CD4-positive, alpha-beta T cell treated with Interleukin-10 for 1 hour (primary cell): ENCODE results near the gene ADORA2A.
A peak's percentile ranks its signal among the peaks of the same experiment; 100 is the strongest.

Experiments used
- DNase-seq: peaks from one replicate; pipeline ENCODE4 v3.0.0-alpha.2; 2020

ADORA2A gene

DNA sequence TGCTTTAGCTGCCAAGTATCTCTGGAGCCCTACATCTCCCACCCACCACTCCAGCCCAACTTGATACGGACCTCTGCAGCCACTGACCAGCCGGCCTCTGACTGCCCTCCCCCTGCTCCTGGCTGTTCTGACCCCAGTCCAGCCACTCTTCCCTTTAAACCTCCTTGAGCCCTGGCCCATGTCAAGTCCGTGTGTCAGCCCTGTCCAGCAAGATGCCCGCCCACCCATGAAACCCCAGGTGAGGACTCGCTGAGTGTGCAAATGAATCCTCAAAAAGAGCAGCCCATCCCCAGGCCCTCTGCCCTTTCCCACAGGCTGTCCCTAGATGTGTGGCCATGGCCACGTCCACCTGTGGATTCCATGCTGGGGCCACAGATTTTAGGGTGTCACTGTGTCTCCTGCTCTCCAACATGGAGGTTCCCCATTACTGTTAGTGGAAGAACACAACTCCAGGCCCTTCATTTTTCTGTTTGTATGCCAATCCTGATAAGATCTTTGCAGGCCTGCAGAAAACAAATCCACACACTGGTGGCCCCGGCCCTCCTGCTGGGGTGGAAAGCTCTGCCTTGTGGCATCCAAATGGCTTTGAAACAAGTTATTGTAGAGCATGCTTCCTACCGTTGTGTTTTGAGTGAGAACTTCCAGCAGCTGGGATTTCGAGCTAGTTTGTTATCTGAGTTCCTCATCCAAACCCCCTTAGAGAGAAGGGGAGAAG lies 22.7 kb upstream of the ADORA2A start:
- no peak for DNase-seq

DNA sequence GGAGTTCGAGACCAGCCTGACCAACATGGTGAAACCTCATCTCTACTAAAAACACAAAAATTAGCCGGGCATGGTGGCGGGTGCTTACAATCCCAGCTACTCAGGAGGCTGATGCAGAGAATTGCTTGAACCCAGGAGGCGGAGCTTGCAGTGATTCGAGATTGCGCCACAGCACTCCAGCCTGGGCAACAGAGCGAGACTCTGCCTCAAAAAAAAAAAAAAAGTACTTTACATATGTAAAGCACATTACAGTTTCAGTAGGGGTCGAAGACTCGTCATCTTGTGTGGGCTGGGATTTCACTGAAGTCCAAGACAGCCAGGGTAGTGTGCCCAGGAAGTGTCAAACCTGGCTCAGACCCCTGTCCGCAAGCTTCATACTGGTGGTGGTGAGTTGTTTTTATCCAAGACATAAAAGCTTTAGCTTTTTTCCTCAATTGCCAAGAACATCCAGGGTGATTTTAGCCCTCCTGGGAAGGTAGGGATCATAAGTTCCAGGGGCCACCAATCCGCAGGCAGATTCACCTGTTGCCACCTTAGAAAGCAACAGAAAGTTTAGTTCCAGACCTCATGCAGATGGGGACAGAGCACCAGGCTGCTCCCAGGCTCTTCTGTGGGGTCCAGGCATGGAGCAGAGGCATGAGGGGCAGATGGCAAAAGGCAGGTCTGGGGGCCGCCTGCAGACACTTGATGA lies 21.6 kb upstream of the ADORA2A start:
- no peak for DNase-seq

DNA sequence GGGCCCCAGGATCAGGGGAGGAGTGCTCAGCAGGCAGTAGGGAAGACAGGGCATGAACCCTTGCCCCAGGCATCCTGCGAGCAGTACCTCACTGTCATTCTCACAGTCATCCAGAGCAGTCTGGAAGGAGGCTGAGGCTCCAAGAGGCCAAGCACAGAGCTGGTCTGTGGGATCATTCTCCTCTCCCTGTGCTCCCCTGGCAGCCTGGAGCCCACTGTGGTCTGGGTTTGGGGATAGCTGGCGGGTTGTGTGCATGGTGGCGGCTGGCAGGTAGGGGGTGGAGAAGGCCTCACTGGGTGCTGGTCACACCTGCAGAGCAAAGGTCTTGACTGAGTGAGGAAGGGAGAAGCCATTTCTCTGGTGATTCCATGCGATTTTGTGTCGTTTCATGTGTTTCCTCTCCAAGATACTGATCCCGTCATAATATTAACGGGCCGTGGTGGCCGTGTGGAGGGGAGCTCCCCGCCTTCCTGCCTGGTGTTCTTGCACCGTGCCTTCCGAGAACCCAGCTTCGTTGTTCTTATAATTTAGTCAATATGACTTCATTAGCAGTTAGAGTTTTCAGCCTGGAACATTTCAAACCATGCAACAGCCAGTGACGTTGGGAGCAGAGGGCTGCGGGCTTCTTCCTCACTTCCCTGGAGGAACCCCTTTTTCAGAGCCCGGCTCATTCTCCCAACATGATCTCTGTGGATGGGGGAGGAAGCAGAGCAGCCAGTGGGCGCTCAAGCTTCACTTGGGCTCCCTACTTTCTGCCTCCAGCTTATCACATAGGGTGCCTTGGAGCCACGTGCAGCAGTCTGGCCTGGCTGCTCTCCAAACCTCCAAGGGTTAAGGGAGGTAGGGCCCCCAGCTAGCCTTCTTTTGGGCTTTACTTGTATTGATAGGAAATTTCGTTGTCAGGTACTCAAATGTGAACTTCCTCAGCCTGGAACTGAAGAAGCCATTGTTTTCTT lies 20.8 kb upstream of the ADORA2A start:
- DNase-seq = no peak

DNA sequence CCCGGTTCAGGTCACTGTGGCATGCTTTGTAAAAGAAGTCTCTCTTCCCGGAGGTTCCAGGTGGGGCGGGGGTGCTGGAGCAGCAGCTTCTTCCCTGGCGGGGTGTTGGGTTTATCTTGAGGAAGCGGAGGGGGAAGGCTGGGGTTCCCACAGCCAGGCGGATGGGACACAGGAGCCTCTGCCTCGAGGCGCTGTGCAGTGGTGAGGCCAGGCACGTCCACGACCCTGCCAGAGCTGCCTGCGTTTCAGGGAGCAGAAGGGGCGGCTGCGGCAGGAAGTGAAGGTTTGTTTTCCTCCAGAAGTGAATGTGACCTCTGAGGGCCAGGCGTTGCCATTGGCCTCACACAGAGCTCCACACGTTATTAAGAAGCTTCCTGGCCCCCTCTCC lies 20.1 kb upstream of the ADORA2A start:
- DNase-seq = no peak

DNA sequence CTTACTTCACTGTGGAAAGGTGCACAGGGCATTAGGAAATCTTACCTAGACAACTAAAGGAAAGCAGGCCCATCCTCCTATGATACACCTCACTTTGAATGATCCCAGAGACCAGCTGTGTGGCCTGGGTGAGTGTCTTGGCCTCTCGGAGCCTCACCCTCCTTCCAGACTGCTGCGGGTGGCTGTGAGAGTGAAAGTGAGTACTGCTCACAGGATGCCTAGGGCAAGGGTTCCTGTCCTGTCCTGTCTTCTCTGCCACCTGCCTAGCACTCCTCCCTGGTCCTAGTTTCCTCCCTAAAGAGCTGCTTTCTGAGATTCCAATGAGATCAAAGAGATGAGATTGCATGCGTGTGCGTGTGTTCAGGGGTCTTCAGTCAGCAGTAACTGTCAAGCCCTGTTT lies 19.5 kb upstream of the ADORA2A start:
- no peak for DNase-seq

DNA sequence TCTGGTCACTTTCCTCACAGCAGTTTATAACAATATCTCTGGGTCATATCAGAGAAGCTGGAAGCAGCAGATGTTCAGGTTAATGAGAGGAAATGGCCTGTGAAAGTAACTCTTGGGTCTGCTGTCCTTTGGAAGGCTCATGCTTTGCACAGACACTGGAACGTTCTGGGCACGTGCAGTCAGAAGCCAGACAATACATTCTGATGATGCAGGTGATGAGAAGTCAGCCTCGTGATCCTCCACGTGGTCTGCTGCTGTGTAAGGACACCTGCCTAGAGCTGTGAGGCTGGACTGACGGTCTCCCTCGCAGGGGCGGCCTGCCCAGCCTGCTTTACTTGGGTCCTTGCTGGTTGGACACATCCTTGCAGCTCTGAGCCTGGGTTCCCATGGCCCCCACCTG lies 18.8 kb upstream of the ADORA2A start:
- DNase-seq = no peak

DNA sequence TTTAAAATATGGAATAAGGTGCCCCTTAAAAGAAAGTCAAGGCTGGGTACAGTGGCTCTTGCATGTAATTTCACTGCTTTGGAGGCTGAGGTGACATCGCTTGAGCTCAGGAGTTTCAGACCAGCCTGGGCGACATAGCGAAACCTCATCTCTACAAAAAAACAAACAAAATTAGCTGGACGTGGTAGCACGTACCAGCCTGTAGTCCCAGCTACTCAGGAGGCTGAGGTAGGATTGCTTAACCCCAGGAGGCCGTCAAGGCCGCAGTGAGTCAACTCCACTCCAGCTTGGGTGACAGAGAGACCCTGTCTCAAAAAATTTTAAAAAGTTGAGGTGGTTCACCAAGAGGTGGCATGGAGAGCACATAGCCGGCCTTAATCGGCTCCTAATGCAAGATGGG lies 17.7 kb upstream of the ADORA2A start:
- no peak for DNase-seq

DNA sequence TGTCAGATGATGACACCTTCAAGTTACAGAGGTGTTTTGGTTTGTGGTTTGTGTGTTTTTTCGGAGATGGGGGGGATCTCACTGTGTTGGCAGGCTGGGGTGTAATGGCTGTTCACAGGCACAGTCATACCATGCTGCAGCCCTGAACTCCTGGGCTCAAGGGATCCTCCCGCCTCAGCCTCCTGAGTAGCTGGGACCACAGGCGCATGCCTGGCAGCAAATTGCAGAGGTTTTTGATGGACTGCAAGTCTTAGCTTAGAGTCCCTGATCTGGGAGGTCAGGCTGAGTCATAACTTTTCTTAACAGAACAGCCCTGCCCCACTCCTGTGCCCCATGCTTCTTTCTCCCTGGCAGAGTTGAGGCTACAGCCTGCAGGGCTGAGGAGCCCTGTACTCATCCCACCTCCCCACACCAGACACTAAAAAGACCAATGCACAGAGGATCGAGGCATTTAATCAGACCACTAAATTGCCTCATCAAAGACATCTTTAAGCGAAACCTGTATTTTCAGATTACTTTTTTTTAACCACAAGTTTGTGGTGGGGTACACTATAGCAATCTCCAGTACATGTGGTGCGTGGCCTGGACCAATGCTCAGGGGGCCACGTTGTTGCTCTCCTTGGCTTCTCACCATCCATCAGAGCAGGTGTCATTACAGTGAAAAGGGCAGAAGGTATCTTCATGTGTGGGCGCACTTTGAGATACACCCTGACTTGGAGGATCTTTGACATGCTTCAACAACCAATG lies 17.1 kb upstream of the ADORA2A start:
- peak; percentile 32 for DNase-seq

DNA sequence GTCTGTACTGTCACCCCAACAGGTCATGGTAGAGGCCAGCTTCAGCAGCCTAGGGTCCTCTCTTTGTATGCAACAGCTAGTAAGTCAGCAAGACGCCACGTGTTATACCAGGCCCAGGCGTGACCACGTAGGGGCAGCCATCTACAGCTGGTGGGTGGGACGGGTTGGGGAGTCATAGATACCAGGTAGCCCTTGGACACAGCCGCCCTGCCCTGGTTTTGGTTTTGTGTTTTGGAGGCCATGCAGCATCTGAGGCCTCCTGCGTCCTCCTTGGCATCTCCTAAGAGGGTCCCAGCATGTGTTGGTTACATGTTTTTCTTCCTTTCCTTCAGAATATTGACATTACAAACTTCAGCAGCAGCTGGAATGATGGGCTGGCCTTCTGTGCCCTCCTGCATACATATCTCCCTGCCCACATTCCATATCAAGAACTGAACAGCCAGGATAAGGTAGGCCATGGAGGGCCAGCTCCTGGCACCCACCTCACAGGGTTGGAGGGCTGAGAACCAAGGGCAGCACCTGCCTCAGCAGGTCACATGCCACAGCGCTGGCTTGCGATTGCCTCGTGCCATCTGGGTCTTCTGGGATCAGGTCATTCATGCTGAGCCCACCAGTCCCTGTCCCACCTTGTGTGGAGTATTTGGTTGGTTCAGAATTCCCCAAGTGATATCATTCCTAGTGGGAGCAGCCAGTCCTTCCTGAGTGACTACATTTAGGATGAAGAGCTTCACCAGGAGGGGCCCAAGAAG lies 16.0 kb upstream of the ADORA2A start:
- DNase-seq = no peak

DNA sequence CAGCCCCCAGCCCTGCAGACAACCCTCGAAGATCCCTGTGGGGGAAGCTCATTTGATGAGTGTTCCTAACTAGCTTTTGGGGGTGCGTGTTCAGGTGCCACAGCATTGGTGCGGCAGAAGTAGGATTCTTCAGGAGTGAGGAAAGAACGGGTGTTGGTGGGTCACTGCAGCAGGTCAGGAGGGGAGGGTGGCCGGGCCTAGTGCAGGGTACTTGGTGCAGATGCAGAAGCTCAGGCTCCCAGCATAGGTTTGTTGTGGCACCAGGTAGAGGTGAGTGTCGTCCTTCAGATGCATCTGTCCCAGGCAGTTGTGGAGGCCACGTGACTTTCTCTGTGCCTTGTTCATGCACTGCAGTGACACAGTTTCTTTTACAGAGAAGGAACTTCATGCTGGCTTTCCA lies 15.1 kb upstream of the ADORA2A start:
- DNase-seq = no peak

DNA sequence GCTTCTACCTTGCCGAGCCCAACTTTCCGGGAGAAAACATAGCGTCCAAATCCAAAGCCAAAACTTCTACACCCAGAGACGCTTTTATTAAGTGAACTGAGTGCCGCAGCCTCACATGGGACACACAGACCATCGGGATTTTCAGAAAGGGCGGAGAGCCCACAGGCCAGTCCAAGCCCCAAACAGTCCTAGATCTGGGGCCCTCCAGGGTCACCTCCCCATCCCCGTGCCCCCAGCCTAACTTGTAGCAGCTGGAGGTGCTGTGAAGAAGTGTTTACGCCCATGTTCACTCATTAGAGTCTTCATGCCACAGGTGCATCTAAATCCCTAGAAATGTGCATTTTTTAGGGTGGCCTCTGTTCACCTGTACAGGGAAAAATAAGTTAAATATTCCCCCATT lies 14.1 kb upstream of the ADORA2A start:
- no peak for DNase-seq

DNA sequence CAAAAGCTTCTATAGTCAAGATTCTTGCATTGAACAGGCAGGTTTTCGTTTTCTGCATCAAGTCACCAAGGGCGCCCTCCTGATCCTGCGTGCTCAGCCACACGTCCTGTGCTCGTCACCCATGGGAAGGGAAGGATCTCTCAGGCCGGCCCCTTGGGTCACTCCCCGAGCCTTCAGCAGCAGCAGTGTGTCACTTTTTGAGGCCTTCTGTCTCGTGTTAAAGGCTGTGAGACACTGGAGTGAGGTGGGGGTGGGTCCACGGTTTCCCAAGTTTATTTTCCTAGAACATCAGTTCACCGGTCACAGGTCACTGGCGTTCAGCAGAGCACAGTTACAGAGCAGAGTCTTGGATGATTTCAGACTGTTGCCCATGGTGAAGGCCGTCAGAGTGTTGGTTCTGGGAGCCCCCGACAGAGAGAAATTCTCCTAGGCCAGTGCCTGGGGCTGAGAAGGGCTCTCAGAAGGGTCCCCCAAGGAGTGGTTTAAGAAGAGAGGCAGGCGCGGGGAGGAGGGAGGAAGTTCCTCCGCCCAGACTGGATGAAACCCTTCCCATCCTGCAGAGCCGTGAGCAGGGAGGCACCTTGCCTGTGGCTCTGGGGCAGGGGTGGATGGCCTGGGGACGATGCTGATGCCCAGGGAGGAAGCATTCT lies 13.5 kb upstream of the ADORA2A start:
- DNase-seq = no peak

DNA sequence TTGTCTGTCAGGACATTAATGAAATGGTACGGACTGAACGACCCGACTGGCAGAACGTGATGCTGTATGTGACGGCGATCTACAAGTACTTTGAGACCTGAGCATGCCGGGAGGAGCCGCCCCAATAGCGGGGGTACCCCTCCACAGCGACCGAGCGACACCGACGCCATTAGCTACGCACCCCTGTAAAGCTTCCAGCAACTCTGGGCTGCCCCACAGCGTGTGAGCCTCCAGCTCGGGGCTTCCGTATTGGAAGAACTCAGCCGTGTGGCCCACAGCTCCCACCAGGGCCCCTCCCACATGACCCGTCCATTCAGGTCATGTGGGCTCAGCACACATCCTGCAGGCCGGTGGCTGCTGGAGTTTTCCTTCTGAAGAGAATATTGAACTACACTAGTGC lies 12.9 kb upstream of the ADORA2A start:
- no peak for DNase-seq

DNA sequence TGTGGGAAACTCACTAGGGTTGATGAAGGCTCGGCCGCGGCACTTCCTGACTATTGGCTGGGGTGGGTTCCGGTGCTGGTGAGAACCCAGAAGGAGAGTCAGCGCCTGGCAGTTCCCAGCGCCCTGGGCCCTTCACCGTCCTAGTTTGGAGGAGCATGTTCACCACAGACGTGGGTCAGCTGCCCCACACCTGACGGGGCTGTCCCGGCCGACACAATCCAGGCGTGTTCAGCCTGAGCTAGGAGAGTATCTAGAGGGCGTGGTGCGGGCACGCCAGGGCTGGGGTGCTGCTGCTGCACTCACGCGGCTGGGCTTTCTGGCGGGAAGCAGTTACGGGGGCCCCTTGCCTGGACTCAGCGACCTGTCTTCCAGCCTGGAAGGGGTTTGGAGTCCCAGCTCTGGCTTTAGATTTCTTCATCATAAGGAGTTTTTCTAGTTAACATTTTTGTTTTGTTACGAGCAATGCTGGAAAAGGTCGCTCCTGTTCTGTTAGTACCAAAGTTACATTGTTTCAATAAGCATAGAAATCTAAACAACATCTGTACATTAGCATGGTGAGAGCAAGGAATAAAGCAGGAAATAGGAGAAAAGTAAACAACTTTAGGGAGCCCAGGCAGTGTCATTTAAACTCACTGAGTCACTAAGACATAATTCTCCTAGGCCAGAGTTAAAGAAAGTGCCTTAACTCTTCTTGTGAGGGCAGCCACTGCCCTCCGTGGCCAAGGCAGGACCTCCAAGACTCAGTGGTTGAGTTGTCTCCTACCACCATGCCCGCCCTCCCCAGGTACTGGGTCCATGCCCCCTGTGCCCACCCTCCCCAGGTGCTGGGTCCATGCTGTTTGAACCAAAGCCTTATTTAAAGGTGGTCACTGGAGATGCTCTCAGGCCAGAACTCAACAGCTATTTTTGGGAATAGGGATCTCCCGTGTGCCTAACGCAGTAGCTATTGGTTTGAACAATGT lies 12.1 kb upstream of the ADORA2A start:
- DNase-seq = no peak

DNA sequence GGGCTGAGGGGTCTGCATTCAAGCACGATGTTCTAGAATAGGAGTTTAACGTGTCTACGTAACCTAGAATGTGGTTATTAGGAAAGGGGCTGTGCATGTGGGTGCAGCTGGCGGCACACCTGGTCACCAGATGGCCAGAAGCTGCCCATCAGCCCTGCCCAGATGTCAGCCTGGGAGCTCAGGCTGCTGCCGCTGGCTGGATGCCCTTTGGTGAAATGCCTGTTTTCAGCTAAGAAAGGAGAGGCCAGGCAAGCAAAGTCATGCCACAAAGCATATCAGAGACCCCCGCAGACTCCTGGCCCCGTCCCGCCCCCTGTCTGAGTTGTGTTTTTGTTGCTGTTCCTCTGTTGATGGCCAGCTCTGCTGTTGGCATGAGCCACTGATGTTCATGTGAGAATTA lies 11.3 kb upstream of the ADORA2A start:
- DNase-seq = no peak

DNA sequence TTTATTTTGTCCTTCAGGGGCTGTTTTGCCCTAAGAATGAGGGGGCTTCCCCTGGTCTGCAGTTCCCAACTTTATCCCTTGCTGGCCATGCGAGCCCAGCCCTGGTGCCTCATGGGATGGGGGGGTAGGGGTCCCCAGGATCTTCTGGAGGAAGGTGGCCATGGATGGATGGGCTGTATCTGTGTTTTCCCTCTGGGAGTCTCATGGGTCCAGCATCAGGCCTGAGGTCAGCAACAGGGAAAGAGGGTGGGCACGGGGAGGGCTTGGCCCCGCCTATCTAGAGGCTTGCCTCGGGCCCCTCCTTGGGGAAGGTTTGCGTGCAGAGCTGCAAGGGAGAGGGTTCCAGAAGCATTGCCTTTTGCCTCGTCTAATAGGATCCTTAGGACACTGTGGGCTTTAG lies 10.8 kb upstream of the ADORA2A start:
- no peak for DNase-seq

DNA sequence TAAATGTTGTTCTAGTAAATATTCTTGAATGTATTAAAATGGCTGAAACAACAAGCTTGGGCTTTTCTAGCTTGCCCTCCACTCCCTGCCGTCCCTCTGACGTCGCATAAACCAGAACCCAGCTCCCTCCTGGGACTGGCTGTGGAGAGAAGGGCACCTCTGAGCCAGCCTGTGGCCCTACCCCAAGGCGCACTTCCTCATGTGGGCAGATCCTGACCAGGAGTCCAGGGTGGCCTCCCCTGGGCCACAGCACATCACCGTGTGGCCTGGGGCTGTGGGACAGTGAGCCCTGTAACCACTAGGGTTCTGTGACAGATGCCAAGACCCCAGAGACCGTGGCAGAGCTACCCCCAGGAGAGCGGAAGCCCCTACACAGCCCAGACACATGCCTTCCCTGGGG lies 10.2 kb upstream of the ADORA2A start:
- no peak for DNase-seq

DNA sequence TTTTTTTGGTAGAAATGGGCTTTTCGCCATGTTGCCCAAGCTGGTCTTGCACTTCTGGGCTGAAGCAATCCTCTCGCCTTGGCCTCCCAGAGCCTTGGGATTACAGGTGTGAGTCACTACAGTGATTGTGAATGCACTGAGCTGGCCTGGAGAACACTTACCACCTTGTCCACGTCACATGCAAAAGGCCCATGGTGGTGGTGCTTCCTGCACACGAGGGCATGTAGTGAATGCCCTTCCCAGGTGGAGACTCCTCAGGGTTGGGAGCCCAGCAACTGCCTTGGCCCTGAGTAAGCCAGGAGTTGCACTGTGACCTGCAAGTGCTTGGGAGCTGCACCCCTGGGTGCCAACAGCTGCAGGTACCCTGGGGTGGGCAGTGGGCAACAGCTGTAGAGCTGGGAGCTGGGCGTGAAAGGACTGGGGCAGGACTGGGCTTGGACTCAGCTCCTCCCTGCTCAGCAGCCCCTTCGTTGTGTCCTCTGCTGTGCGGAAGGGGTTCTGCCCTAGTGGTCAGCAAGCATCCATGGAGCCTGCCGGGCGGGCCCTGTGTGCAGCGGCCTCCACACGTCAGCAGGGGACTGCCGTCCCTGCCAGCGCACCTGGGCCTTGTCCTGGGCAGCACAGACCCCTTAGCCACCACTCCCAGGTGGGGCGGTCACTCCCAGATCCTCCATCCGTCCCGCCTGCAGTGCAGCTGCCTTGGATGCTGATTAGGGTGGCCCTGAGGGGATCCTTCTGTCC lies 9.3 kb upstream of the ADORA2A start:
- DNase-seq = no peak

DNA sequence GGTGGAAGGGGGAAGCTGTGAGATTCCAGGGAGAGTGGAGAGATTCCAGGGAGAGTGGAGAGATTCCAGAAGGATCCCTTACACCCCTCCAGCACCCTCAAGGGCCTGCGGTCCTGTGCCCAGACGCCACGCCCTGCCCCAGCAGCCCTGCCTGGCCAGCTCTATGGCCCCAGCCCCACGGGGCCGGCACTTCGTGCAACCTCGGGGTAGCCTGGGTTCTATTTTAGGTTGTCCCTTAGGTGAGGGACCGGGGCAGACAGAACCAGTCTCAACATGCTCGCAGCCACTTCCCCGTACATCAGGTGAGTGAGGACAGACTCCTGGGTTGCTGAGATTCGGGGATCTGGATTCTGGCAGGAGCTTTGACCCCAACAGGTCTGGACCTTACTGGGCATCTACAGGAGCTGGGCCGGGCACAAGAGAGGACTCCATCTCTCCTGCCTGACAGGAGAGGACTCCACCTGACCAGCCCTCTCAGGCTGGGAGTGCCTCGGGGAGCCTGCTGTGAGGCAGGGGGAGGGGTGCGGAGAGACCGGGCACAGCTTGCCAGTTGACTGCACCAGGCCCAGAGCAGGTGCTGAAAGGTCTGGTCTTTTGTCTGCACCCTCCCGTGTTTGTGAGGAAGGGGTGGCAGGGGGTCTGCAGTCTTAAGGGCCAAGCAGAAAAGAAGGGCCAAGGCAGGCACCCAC lies 8.5 kb upstream of the ADORA2A start:
- DNase-seq = no peak
